ENCODE measurements around the gene MICAL2.

The MICAL2 gene

GRCh38 chr11:12292766-12293165 is 182.4 kb downstream of the MICAL2 start:
- no peak for DNase-seq

- no peak for DNase-seq
These were observed 183.1 kb downstream of the MICAL2 start for GRCh38 chr11:12293486-12293885.

GRCh38 chr11:12294613-12295012 is 184.2 kb downstream of the MICAL2 start:
- DNase-seq, result no peak

DNA sequence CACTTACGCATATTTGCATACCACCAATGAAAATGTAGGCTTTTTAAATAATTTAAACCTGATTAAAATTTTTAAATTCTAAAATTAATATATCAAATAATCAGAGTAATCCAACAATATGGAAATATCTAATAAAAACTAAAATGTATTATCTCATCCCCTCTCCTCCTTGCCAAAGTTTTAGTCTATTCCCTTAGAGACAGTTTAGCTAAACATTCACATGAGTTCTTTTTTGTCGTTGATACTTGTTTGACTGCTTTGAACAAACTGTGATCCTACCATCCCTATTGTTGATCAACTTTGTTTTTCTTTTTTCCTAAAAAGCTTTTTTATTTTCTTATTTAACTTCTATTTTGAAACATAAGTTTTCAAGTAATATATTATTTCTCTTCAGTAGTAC is 185.6 kb downstream of the MICAL2 start:
- DNase-seq, result no peak

DNA sequence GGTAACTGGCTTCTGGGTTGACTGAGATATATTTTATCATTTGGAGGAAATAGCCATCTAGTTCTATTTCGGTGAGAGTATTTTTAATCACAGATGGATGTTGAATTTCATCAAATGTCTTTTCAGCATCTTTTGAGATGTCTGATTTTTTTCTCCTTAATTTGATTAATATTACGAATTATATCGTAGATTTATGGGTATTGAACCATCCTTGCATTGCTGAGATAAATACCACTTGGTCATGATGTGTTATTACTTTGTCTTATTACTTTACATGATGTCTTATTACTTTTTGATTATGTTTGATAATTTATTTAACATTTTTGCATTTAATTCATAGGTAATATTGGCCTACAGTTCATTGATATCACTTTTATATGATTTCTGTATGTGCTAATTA is 188.2 kb downstream of the MICAL2 start:
- DNase-seq, result no peak

DNA sequence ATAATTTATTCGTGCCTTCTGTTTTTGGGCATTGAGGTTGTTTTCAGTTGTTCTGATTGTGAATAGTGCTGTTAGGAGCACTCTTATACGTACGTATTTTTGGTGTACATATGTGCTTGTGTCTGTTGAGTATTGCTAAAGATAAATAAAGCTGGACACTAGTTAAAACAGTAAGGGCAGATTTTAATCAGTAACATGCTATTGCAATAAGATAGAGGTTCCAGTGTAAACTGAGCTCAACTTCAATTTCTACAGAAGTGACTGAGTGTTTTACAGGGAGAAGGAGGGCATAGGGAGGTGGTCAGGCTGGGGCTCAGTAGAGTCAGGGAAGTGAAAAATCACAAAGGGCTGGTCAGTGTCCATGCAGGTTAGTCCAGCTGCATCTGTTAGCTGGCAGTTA is 191.0 kb downstream of the MICAL2 start:
- DNase-seq, result no peak

GRCh38 chr11:12303421-12304149 is 193.2 kb downstream of the MICAL2 start:
- DNase-seq, result peak; percentile 39

DNA sequence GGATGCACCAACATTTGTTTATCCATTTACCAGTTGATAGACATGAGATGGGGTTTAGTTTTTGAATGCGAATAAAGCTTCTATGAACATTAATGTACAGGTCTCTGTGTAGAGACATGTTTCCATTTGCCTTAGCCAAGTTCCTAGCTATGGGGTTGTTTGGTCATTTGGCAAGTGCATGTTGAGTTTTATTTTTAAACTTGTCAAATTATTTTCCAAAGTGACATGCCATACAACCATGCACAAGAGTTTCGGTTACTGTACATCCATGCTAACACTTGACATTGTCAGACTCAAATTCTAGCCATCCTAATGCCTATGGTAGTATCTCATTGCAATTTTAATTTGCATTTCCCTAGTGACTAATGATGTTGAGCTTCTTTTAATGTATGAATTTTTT is 196.4 kb downstream of the MICAL2 start:
- DNase-seq, result no peak

DNA sequence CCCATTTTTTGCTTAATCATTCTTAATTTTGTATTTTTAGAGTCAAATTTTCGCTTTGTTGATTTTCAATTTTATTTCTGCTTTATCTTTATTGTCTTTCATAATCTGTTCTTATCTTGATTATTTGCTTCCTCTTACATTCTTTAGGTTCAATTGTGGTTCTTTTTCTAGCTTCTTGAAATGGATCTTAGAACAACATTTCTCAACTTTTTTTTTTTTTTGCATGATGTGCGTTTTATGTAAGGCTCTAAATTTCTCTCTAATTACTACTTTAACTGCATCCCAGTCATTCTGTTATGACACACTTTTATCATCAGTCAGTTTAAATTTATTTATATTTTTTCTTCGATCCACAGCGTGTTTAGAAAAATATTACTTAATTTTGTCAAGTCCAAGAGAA is 201.7 kb downstream of the MICAL2 start:
- no peak for DNase-seq
